Smooth muscle cell (in vitro differentiated cells): ENCODE results near the gene OSBPL2. TPM values are rescaled to one million over a fixed set of nuclear protein-coding genes. Genes with fewer than 3 reads are reported as not detected.

ENCODE experiments used
- DNase-seq: peaks from one replicate; lab custom pipeline; 2025; ENCODE audit not compliant: unreplicated experiment; lab: John Stamatoyannopoulos, UW
- H2AFZ ChIP-seq: fragments of 200-600 bp; sonication (generic); 2 replicates; pipeline ENCODE4 v1.6.0; 2016; ENCODE audit warnings: antibody characterized with exemption, low read depth, mild to moderate bottlenecking
- H3F3A ChIP-seq: fragments of 200-600 bp; sonication (generic); 2 replicates; pipeline ENCODE4 v1.6.0; 2017; ENCODE audit warnings: antibody characterized with exemption, low read depth
- H3K27ac ChIP-seq: fragments of 200-600 bp; sonication (generic); 2 replicates; pipeline ENCODE4 v1.5.1; 2016; ENCODE audit warnings: low read depth, mild to moderate bottlenecking
- H3K27me3 ChIP-seq: fragments of 200-600 bp; sonication (generic); 2 replicates; pipeline ENCODE4 v1.6.1; 2016; ENCODE audit warnings: low read depth, mild to moderate bottlenecking
- H3K36me3 ChIP-seq: fragments of 200-600 bp; sonication (generic); 2 replicates; pipeline ENCODE4 v1.5.1; 2016; ENCODE audit warnings: low read depth
- H3K4me1 ChIP-seq: fragments of 200-600 bp; sonication (generic); 2 replicates; pipeline ENCODE4 v1.5.1; 2016; ENCODE audit warnings: low read depth
- H3K4me2 ChIP-seq: fragments of 200-600 bp; sonication (generic); 2 replicates; pipeline ENCODE4 v1.6.0; 2016; ENCODE audit warnings: mild to moderate bottlenecking
- H3K4me3 ChIP-seq: fragments of 200-600 bp; sonication (generic); 2 replicates; pipeline ENCODE4 v1.5.1; 2016; ENCODE audit warnings: mild to moderate bottlenecking
- H3K79me2 ChIP-seq: fragments of 200-600 bp; sonication (generic); 2 replicates; pipeline ENCODE4 v1.6.0; 2016; ENCODE audit warnings: low read depth, mild to moderate bottlenecking
- H3K9ac ChIP-seq: fragments of 200-600 bp; sonication (generic); 2 replicates; pipeline ENCODE4 v1.6.0; 2016; ENCODE audit warnings: low read depth
- H3K9me3 ChIP-seq: fragments of 200-600 bp; sonication (generic); replicated peaks from 2 replicates; pipeline ENCODE4 v1.5.1; 2016; ENCODE audit warnings: low read depth
- H4K20me1 ChIP-seq: fragments of 200-600 bp; sonication (generic); 2 replicates; pipeline ENCODE4 v1.6.0; 2016; ENCODE audit warnings: low read depth
- WGBS: methylation state at CpG from one replicate; pipeline ENCODE4 v1.1.7; 2016; ENCODE audit warnings: low lambda C conversion rate; 5-methylcytosine and 5-hydroxymethylcytosine counted together
- polyA plus RNA-seq: library from polyadenylated mRNA; unstranded; fragments of >200 nt; fragmentation: Nextera tagmentation; extraction: Ambion mirVana; gene quantifications from 2 replicates; pipeline ENCODE4 v1.2.1, GENCODE V29; 2016
- total RNA-seq: library from RNA; depleted of rRNA; stranded (reverse); fragments of >200 nt; gene quantifications from 2 replicates; pipeline ENCODE4 v1.2.3, GENCODE V29; 2014
- TF ChIP-seq, protein P1 (sequence below): fragments of 200-600 bp; sonication (generic); IDR thresholded peaks from 2 replicates; pipeline ENCODE4 v1.5.1; 2017; ENCODE audit warnings: borderline replicate concordance, mild to moderate bottlenecking, antibody characterized with exemption; ENCODE audit not compliant: insufficient read depth, poor library complexity, severe bottlenecking

The OSBPL2 gene
- total and polyA plus RNA-seq, 2 experiments from 2014 or later, result 34.3 to 37.0 TPM

DNA sequence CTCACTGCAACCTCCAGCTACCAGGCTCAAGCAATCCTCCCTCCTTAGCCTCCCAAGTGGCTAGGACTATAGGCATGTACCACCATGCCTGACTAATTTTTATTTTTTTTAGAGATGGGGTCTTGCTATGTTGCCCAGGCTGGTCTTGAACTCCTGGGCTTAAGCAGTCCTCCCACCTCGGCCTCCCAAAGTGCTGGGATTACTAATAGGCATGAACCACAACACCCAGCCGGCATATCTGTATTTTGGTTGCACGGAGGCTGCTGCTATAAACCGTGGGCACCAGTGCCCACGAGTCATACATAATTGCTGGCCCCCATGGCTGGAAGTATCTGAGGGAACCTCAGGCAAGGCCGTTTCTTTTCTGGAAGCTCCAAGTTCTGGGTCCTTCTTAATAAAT is 46.1 kb downstream of the OSBPL2 start:
- no peaks in the 10 kb centered on the region for H3K9me3 ChIP-seq
- H2AFZ ChIP-seq, result no peak overlapping the region
- TF ChIP-seq, protein P1, sequence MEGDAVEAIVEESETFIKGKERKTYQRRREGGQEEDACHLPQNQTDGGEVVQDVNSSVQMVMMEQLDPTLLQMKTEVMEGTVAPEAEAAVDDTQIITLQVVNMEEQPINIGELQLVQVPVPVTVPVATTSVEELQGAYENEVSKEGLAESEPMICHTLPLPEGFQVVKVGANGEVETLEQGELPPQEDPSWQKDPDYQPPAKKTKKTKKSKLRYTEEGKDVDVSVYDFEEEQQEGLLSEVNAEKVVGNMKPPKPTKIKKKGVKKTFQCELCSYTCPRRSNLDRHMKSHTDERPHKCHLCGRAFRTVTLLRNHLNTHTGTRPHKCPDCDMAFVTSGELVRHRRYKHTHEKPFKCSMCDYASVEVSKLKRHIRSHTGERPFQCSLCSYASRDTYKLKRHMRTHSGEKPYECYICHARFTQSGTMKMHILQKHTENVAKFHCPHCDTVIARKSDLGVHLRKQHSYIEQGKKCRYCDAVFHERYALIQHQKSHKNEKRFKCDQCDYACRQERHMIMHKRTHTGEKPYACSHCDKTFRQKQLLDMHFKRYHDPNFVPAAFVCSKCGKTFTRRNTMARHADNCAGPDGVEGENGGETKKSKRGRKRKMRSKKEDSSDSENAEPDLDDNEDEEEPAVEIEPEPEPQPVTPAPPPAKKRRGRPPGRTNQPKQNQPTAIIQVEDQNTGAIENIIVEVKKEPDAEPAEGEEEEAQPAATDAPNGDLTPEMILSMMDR, result no peak
- H3K36me3 ChIP-seq, result no peaks in the 10 kb centered on the region
- peaks cover 9% of the 10 kb centered on the region for H4K20me1 ChIP-seq
- no peak overlapping the region for H3K9ac ChIP-seq
- no peaks in the 10 kb centered on the region for H3K27me3 ChIP-seq
- DNase-seq, result no peak
- H3K4me3 ChIP-seq, result no peak overlapping the region
- no peak overlapping the region for H3K27ac ChIP-seq
- no peak overlapping the region for H3K4me2 ChIP-seq
- no peaks in the 10 kb centered on the region for H3K79me2 ChIP-seq
- 87% methylated on average over 6 of the region's 6 CpGs for WGBS
- H3F3A ChIP-seq, result no peaks in the 10 kb centered on the region
- H3K4me1 ChIP-seq, result no peaks in the 10 kb centered on the region

DNA sequence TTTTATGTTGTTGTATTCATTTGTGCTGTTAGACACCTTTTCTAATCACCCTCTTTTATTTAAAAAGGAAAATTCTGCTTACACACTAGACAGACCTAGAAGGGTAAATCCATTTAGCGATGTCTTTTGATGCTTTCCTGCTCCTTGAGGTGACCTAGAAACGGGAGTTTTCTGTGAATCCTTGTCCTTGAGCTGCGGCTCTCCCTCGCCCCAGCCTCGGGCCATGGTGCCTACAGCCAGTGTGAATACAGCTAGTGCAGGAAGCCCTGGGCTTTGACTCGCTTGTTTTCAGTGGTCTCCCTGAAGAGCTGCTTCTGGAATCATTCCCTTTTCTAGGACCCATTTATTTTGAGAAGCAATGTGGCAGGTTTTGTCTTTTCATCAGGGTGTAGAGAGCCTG is 46.8 kb downstream of the OSBPL2 start:
- no peak overlapping the region for H3K4me3 ChIP-seq
- H3K9me3 ChIP-seq, result no peaks in the 10 kb centered on the region
- no peaks in the 10 kb centered on the region for H3K36me3 ChIP-seq
- H2AFZ ChIP-seq, result no peak overlapping the region
- no peaks in the 10 kb centered on the region for H3K4me1 ChIP-seq
- no peaks in the 10 kb centered on the region for H3K27me3 ChIP-seq
- no peak overlapping the region for H3K4me2 ChIP-seq
- no peak overlapping the region for H3K9ac ChIP-seq
- TF ChIP-seq, protein P1, result no peak
- H3K27ac ChIP-seq, result no peak overlapping the region
- no peaks in the 10 kb centered on the region for H3K79me2 ChIP-seq
- WGBS, result 97% methylated on average over 6 of the region's 6 CpGs
- DNase-seq, result no peak
- H3F3A ChIP-seq, result no peaks in the 10 kb centered on the region
- H4K20me1 ChIP-seq, result peaks cover 9% of the 10 kb centered on the region

DNA sequence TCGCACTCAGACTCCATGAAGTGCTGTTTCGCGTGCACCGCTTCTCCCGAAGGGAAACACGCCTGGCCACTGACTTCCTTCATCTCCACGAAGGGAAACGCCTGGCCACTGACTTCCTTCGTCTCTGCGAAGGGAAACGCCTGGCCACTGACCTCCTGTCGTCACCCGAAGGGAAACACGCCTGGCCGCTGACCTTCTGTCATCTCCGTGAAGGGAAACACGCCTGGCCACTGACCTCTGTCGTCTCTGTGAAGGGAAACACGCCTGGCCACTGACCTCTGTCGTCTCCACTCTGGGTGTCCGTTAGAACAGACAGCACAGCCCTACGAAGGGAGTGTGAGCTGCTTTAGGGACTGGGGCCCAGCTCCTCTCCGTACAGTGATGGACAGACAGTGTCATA is 47.4 kb downstream of the OSBPL2 start:
- no peak for DNase-seq
- H3K27ac ChIP-seq, result no peak overlapping the region
- TF ChIP-seq, protein P1, result no peak
- no peak overlapping the region for H3K4me3 ChIP-seq
- H3K9me3 ChIP-seq, result no peaks in the 10 kb centered on the region
- peaks cover 9% of the 10 kb centered on the region for H4K20me1 ChIP-seq
- no peaks in the 10 kb centered on the region for H3K27me3 ChIP-seq
- H3F3A ChIP-seq, result no peaks in the 10 kb centered on the region
- no peaks in the 10 kb centered on the region for H3K4me1 ChIP-seq
- no peaks in the 10 kb centered on the region for H3K36me3 ChIP-seq
- no peak overlapping the region for H3K4me2 ChIP-seq
- no peaks in the 10 kb centered on the region for H3K79me2 ChIP-seq
- H3K9ac ChIP-seq, result no peak overlapping the region
- 87% methylated on average over 23 of the region's 23 CpGs for WGBS
- no peak overlapping the region for H2AFZ ChIP-seq

DNA sequence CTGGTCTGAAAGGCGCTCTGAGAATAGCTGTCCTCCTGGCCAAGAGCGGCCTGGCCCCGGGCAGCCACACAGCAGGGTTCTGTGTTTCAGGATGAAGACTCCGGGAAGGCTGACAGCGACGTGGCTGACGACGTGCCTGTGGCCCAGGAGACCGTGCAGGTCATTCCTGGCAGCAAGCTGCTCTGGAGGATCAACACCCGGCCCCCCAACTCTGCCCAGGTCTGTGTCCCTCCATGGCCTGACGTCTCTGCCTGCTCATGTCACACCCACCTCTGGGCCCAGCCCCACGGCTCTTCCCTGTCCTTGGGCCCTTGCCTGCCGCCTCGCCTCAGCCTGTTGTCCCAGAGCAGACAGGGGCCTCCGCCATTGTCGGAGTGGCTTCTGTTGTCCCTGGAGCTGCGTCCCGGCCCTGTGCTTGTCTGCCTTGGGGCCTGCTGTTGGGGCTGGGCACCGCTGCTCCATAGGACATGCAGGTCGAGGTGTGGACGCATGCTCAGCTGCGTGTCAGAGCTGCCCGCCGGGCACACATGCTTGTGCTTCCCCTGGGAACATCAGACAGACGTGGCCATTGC is 48.3 kb downstream of the OSBPL2 start:
- WGBS, result 96% methylated on average over 25 of the region's 25 CpGs
- Histone ChIP-seq H3K27ac (no peak overlapping the region), H3K4me3 (no peak overlapping the region), H3F3A (no peaks in the 10 kb centered on the region), H3K36me3 (no peaks in the 10 kb centered on the region), H3K9me3 (no peaks in the 10 kb centered on the region), H3K9ac (no peak overlapping the region), H2AFZ (no peak overlapping the region), H4K20me1 (peaks cover 9% of the 10 kb centered on the region), H3K79me2 (no peaks in the 10 kb centered on the region), H3K4me2 (no peak overlapping the region), H3K4me1 (no peaks in the 10 kb centered on the region), H3K27me3 (no peaks in the 10 kb centered on the region)
- TF ChIP-seq, protein P1, result no peak
- no peak for DNase-seq
